A673 (cell line): ENCODE measurements around the gene ZBTB16. TPM values are rescaled to one million over a fixed set of nuclear protein-coding genes. Genes with fewer than 3 reads are reported as not detected.

Experiments used
- BruUV-seq: library from RNA; stranded (reverse); fragments of 400-500 nt; replicated peaks from 2 replicates; lab custom pipeline; 2021; lab: Mats Ljungman, UMichigan
- CTCF ChIA-PET: fragments of 300-600 bp; sonication (Branson Sonifier 250); formaldehyde crosslinking; loops from one replicate; lab custom pipeline; 2022; ENCODE audit warnings: antibody characterized with exemption; lab: Charles Lee
- POLR2A ChIA-PET: fragments of 300-600 bp; sonication (Branson Sonifier 250); formaldehyde crosslinking; loops from one replicate; lab custom pipeline; 2022; ENCODE audit warnings: antibody characterized with exemption; ENCODE audit not compliant: low non-redundant PET; lab: Charles Lee
- DNase-seq: peaks from one replicate; pipeline ENCODE4 v3.0.0-alpha.2; 2015; ENCODE audit warnings: low spot score
- H3K27ac ChIP-seq: fragments of 200-600 bp; sonication (generic); 2 replicates; pipeline ENCODE4 v1.5.1; 2016; ENCODE audit warnings: mixed run types, low read depth, mild to moderate bottlenecking, mixed read lengths, antibody characterized with exemption, low read length; ENCODE audit not compliant: poor library complexity, severe bottlenecking
- H3K27me3 ChIP-seq: fragments of 200-600 bp; sonication (generic); replicated peaks from 2 replicates; pipeline ENCODE4 v1.6.1; 2017; ENCODE audit warnings: mixed run types, low read depth, mild to moderate bottlenecking, mixed read lengths, antibody characterized with exemption, low read length; ENCODE audit not compliant: insufficient read depth, poor library complexity
- H3K36me3 ChIP-seq: fragments of 200-600 bp; sonication (generic); 2 replicates; pipeline ENCODE4 v1.6.1; 2016; ENCODE audit warnings: mixed run types, mild to moderate bottlenecking, mixed read lengths, antibody characterized with exemption, low read length; ENCODE audit not compliant: insufficient read depth, poor library complexity, severe bottlenecking
- H3K4me1 ChIP-seq: fragments of 200-600 bp; sonication (generic); 2 replicates; pipeline ENCODE4 v1.6.1; 2017; ENCODE audit warnings: mixed run types, mild to moderate bottlenecking, mixed read lengths, antibody characterized with exemption, low read length; ENCODE audit not compliant: insufficient read depth, poor library complexity, severe bottlenecking
- H3K4me3 ChIP-seq: fragments of 200-600 bp; sonication (generic); 2 replicates; pipeline ENCODE4 v1.5.1; 2016; ENCODE audit warnings: low read depth, mixed run types, mild to moderate bottlenecking, mixed read lengths, low read length; ENCODE audit not compliant: poor library complexity, severe bottlenecking
- H3K9me3 ChIP-seq: fragments of 200-600 bp; sonication (generic); 2 replicates; pipeline ENCODE4 v1.6.1; 2016; ENCODE audit warnings: mixed run types, low read depth, mild to moderate bottlenecking, mixed read lengths, antibody characterized with exemption, low read length; ENCODE audit not compliant: poor library complexity, severe bottlenecking
- EZH2 ChIP-seq: fragments of 200-600 bp; sonication (generic); IDR thresholded peaks from 2 replicates; pipeline ENCODE4 v1.6.1; 2017; ENCODE audit warnings: borderline replicate concordance, low read depth, mild to moderate bottlenecking, mixed read lengths, antibody characterized with exemption, low read length; ENCODE audit not compliant: poor library complexity, severe bottlenecking
- intact Hi-C: fragments of 100-400 bp; cut with micrococcal nuclease; formaldehyde crosslinking; loops from one replicate; pipeline ENCODE4 v1.10.0; 2022; ENCODE audit not compliant: unreplicated experiment
- total RNA-seq: library from RNA; stranded (reverse); gene quantifications from 2 replicates; pipeline ENCODE4 v1.2.3, GENCODE V29; 2021
- TF ChIP-seq, protein P1 (sequence below): fragments of 300-800, 200-600 bp; sonication (generic); conservative IDR thresholded peaks from 2 replicates; pipeline ENCODE4 v1.5.1; 2017; ENCODE audit warnings: low read depth, mild to moderate bottlenecking, antibody characterized with exemption, low read length, moderate library complexity, mixed read lengths

Gene ZBTB16
- total RNA-seq, 1 experiment from 2014 or later, result 12.0 TPM

GRCh38 chr11:114262681-114263512 is 203.4 kb downstream of the ZBTB16 start:
- H3K27ac ChIP-seq, result no peak overlapping the region
- TF ChIP-seq, protein P1, sequence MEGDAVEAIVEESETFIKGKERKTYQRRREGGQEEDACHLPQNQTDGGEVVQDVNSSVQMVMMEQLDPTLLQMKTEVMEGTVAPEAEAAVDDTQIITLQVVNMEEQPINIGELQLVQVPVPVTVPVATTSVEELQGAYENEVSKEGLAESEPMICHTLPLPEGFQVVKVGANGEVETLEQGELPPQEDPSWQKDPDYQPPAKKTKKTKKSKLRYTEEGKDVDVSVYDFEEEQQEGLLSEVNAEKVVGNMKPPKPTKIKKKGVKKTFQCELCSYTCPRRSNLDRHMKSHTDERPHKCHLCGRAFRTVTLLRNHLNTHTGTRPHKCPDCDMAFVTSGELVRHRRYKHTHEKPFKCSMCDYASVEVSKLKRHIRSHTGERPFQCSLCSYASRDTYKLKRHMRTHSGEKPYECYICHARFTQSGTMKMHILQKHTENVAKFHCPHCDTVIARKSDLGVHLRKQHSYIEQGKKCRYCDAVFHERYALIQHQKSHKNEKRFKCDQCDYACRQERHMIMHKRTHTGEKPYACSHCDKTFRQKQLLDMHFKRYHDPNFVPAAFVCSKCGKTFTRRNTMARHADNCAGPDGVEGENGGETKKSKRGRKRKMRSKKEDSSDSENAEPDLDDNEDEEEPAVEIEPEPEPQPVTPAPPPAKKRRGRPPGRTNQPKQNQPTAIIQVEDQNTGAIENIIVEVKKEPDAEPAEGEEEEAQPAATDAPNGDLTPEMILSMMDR, result peak; percentile 83
- TF ChIP-seq EZH2, result no peak
- H3K9me3 ChIP-seq, result no peaks in the 10 kb centered on the region
- peak; percentile 80 for DNase-seq
- BruUV-seq, result no TSS peak
- H3K27me3 ChIP-seq, result no peaks in the 10 kb centered on the region
- intact Hi-C loops, result loop anchor here (5.0 kb wide), 1 partner anchor 456 kb away; no protein-coding TSS in a partner anchor
- ChIA-PET CTCF (interaction anchor here (0.6 to 5.4 kb wide), 7 partner anchors 215 to 457 kb away, joined by 3 to 80 read pairs (median 3); no protein-coding TSS in a partner anchor), POLR2A (interaction anchor here (0.8 kb wide), 1 partner anchor 980 kb away, joined by 4 read pairs; no protein-coding TSS in a partner anchor)
- no peaks in the 10 kb centered on the region for H3K36me3 ChIP-seq
- H3K4me1 ChIP-seq, result peaks cover 23% of the 10 kb centered on the region
- H3K4me3 ChIP-seq, result no peak overlapping the region

- no peaks in the 10 kb centered on the region for H3K27me3 ChIP-seq
- BruUV-seq, result no TSS peak
- POLR2A ChIA-PET, result interaction anchor here (0.6 kb wide), 1 partner anchor 353 kb away, joined by 3 read pairs; no protein-coding TSS in a partner anchor
- intact Hi-C loops, result loop anchor here (5.0 kb wide), 1 partner anchor 456 kb away; no protein-coding TSS in a partner anchor
- TF ChIP-seq EZH2, result no peak
- TF ChIP-seq, protein P1, result no peak
- no peaks in the 10 kb centered on the region for H3K36me3 ChIP-seq
- no peak overlapping the region for H3K27ac ChIP-seq
- no peak overlapping the region for H3K4me3 ChIP-seq
- peaks cover 23% of the 10 kb centered on the region for H3K4me1 ChIP-seq
- CTCF ChIA-PET, result interaction anchor here (1.1 to 5.4 kb wide), 4 partner anchors 270 to 368 kb away, joined by 3 to 80 read pairs (median 37); no protein-coding TSS in a partner anchor
- no peaks in the 10 kb centered on the region for H3K9me3 ChIP-seq
- no peak for DNase-seq
These were observed 204.1 kb downstream of the ZBTB16 start for GRCh38 chr11:114263513-114264170.

GRCh38 chr11:114264381-114264780 is 204.9 kb downstream of the ZBTB16 start:
- ChIA-PET POLR2A (no interaction called here), CTCF (interaction anchor here (0.7 kb wide), 1 partner anchor 369 kb away, joined by 3 read pairs; no protein-coding TSS in a partner anchor)
- no peaks in the 10 kb centered on the region for H3K9me3 ChIP-seq
- BruUV-seq, result no TSS peak
- H3K27ac ChIP-seq, result no peak overlapping the region
- intact Hi-C loops, result loop anchor here (5.0 kb wide), 1 partner anchor 457 kb away; no protein-coding TSS in a partner anchor
- H3K4me1 ChIP-seq, result peaks cover 15% of the 10 kb centered on the region
- no peaks in the 10 kb centered on the region for H3K27me3 ChIP-seq
- H3K36me3 ChIP-seq, result no peaks in the 10 kb centered on the region
- H3K4me3 ChIP-seq, result no peak overlapping the region
- DNase-seq, result no peak
- no peak for TF ChIP-seq EZH2
- TF ChIP-seq, protein P1, result no peak
